GM19468 (cell line): ENCODE results near the gene TEX26.

Source experiments
- ATAC-seq: cut with Tn5 transposase; IDR thresholded peaks from one replicate; pipeline ENCODE4 v1.9.1; 2021; ENCODE audit warnings: mild to moderate bottlenecking, moderate library complexity, moderate number of reproducible peaks; ENCODE audit not compliant: unreplicated experiment; ENCODE audit errors: extremely low read depth

Gene TEX26

DNA sequence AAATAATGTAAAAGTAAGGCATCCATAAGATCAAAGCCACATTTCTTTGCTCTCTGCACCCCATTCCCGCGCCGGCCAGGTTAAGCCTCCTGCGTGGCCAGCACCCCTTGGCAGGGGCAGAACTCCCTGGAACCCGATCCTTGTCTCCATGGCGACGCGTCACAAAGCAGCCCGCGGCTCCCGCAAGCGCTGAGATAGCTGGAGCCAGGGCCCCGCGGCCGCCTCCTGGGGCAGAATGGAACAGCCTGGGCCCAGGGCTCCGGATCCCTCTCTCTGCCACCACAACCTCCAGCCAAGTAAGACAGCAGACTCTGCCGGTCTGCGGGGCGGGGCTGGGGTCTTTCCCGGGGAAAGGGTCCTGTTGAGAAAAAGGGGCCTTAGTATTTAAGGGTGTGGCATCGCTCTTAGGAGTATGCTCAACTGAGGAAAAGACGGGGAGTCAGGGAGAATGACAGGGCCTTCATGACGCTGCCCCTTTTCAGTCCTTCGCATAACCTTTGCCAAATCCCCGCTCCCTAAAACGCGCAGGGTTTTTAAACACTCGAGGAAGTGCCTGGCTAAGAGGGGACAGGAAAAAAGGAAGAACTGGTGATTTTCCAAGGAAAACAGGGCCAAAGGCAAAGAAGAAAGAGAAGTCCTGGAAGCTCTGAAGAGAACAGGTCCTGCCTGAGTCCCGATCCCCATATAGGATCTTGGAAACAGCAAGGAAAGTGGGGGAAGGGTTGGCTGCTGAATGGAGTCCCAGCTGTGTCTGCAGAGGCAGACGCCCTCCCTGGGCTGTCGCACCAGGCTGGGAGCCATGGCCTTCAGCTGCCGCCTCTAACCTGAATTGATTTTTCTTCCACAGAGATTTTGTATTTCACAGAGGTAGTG is at the start of gene TEX26:
TSS of gene TEX26 (plus strand) at position 176 of the 873 bp plus-strand sequence. CDS start at position 236, 60 bp downstream.
- ATAC-seq, result no peak

DNA sequence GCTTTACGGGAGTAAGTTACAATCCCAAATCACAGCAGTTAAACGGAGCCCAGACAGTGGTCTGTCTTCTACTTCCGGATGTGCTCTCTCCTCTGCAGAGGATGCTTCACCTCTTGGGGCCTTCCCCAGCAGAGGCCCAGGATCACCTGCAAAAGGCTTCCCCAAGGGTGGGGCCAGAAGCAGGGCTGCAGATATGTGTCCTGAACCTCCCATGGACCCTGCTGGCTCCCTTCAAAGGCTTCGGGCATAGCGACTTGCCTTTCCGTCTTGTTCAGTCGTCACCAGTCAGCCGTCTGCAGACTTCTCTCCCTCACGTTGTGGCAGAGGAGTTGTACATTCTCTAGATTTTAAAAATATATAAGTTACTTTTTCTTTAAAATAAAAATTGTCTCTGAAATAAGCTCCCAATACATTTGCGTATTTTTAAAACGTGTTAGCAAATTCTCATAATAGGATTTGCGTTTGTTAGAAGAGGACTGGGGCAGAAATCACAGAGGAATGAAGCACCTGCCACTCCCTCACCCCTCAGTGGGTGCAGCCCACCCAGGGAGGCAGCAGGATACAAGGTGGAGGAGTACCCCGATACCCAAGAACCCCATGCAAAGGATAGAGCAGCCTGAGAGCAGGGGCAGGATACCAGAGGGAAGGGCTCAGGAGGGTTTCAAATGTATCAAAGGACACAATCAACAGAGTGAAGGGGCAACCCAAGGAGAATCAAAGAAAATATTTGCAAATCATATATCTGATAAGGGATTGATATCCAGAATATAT is 49.3 kb upstream of the TEX26 start:
- ATAC-seq, result no peak

DNA sequence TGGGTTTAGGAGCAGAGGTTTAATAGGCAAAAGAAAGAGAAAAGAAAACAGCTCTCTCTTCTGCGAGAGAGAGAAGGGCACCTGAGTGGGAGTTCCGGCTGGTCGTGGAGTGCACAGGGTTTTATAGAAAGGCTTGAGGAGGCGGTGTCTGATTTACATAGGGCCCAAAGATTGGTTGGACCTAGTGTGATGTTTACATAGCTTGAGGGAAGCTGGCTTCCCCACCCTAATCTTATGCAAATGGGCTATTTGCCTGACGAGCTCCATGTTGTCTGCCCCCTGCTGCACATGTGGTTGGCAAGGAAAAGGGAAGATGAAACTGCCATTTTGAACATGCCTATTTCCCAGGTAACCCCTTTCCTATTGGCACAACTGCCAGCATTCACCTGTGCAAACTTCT is 47.9 kb upstream of the TEX26 start:
- ATAC-seq, result no peak

DNA sequence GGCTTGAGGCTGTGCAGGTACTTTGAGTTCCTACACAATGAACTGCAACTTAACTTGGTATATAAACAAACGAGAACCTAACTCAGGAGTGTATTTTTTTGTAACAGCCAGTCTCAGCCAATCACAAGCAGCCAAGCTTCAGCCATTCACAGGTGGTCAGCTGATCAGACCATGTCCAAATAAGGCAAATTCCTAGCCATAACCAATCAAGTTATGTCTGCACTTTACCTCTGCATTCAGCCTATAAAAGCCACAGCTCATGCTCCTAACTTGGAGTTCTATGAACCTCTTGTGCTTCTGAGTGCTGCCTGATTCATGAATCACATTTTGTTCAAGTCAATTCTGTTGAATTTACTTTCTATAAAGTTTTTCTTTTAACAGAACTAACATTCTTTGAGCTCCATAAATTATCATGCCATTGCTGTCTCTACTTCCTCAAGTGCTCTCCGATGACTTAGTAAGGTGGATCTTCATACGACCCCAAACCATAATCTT is 43.2 kb upstream of the TEX26 start:
- no peak for ATAC-seq

DNA sequence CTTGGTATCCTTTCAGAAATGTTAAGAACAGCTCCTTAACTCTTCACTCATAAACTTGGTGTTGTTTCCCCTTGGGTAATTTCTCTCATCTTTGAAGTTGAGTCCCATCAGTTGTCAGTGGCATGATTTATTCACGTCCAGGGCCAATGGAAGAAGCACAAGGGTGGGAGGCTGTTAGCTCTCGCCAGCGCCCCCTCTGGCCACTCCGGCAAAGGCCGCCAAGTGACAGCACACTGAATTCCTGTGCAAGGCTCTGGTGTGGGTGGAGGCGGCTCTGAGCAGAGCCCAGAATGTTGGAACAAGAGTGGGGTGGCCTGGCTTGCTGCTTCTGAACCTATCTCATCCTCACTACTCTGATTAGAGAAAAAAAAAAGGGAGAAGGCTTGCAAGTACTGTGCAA is 39.5 kb upstream of the TEX26 start:
- no peak for ATAC-seq

DNA sequence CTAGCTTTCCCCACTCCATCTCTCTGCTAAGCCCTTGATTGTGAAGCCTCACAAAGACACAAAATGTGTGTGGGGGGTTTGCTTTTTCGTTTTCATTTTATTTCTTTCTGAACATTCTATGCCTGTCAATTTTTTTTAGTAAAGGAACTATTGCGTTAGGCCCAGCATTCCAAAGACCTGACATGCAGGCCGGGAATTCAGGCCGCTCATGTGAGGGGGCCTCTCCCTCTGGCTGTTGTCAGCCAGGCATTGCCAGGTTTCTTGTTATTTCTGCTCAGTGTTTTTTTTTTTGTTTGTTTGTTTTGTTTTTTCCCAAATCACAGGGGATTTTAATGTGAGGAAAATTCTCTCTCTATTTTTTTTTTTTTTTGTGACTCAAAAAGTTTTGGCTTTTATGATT is 36.7 kb upstream of the TEX26 start:
- ATAC-seq, result no peak

DNA sequence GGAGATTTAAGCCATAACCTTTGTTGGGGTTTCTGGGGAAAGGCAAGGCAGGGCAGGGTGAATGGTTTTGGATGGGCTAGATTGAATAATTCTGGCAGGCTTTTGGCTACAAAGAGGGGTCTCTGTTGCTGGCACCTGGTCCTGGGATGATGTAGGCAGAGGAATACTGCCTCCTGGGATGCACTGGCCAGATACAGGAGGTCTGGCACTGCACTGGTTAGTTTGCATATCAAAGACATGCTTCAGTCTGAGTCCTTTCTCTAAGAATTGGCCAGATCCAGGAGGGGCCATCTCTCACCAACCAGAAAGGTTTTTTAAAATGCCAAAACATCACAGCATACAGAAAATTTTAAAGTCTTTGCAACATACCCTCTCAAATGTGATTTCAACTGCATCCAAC is 34.4 kb upstream of the TEX26 start:
- no peak for ATAC-seq

DNA sequence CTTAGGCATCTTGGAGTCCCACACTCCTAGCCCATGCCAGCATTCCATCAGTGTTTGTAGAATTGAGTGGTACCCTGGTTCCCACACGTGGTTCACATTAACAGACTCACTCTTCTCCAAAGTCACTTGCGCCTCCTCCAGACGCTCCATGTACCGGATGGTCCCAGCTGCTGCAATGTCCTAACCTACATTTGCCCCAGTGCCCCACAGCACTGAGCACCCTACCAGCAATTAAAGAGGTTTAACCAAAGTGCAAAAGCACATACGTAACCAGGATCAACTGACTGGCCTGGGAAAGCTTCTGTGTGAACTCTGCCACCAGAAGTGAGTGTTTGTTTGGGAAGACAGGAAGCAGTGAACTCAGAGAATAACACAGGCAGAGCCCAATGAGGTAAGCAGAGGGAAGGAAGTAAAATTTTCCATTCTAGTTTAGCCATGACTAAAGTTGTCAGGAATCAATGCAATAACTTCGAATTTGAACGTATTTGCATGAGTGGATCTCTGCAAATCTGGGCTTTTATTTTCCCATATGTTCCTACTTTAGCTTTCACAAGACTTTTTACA is 33.7 kb upstream of the TEX26 start:
- ATAC-seq, result no peak

DNA sequence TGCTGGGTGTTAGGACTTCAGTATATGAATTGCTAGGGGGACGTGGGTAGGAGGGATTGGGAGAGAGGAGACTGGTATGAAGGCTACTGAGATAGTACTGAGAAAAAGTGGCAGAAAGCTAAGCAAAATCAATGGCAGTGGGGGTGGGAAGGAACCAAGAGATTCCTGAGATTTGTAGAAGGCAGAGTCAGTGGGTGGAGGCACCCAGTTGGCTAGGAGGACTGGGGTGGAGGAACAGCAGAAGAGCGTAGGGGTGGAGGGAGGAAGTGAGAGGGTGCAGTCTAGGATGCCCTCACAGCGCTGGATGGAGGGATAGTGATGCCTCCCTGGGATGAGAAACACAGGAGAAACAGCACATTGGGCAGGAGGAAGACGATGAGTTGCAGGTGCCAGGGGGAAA is 32.0 kb upstream of the TEX26 start:
- no peak for ATAC-seq

DNA sequence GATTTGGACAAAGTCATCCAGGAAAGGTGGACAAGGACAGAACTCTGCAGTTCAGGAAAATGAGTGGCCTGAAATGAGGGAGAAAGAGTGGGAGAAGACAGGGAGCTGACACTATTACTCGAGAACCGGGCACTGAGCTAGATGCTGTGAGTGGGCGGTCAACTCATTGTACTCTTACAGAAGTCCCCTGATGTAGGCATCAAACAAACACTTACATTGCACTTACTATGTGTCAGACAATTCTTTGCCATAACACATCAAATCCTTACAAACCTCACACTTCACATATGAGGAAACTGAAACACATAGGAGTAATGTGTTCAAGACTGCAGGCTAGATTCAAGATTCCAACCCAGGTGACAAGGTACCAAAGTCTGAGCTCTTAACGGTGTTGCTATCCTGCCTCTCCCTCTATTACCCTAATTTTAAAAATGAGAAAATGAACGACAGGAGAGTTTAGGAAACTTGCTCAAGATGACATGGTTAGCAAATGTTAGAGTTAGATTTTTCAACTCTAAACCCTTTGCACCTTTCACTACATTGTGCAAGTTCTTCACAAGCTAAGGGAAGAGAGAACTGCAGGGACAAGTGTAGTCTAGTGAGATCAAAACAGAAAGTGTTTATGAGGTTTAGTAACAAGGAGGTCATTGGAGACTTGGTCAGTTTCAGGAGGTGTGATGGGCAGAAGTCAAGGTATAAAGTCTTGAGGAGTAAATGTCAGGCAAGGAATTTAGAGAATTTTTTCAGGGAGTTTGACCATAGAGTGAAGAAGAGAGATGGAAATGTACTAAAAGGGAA is 31.3 kb upstream of the TEX26 start:
- no peak for ATAC-seq

DNA sequence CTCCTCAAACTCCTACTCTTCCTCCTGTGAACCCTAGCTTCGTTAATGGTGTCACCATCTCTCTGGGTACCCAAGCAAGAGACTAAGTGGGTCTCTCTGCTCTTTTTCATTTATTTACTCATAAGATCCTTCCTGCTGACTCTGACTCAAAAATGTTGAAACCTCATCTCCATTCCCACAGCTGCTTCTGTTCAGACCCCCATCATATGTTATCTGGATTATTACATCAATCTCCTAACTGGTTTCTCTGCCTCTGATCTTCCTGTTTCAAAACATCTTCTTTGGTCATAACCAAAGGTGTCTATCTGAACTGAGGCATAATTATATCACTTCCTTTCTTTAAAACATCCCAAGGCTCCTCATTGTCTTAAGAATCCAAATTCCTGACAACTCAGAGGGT is 28.4 kb upstream of the TEX26 start:
- no peak for ATAC-seq

DNA sequence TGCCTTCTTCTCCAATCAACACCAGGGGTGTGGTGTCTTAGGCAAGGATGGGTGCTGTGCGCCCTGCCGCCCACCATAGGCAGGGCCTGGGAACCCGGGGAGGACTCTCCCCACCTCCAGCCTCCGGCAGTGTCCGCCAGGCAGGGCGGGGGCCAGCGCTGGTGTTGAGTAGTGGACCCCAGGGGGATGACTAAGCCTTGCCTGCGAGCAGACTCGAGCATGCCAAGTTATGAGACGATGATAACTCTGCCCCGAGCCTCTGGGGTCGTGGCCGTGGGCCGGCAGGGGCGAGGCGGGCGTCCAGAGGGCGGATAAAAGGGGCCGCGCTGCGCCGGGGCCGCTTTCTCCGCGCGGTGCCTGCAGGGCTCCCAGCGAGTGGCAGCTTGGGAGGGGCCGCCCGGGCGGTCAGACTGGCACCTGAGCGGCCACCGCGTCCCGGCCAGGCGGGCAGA is 26.5 kb upstream of the TEX26 start, which contains the start of gene MEDAG:
TSS of gene MEDAG (plus strand) at position 340 of the 452 bp plus-strand sequence. CDS start 245 bp downstream, outside the sequence.
- ATAC-seq, result no peak

DNA sequence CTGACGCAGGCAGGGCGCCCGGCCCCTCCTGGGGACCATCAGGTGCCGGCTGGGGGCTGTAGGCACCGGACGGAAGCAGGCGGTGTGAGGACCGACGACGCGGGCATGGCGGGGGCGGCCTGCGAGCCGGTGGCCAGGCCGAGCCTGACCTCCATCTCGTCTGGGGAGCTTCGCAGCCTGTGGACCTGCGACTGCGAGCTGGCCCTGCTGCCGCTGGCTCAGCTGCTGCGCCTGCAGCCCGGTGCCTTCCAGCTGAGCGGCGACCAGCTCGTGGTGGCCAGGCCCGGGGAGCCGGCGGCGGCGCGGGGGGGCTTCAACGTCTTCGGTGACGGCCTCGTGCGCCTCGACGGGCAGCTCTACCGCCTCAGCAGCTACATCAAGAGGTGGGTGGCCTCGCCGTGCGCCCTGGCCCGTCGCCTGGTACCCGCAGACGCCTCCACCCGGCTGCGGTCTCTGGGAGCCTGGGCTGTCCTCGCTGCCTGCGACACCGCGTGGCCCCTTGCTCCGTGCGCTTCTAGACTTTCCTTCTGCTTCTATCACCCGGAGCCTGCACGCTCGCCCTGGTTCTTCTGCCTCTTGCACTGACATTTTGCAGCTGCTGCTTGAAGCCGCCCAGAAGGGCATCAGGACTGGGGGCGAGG is 25.9 kb upstream of the TEX26 start:
- no peak for ATAC-seq

DNA sequence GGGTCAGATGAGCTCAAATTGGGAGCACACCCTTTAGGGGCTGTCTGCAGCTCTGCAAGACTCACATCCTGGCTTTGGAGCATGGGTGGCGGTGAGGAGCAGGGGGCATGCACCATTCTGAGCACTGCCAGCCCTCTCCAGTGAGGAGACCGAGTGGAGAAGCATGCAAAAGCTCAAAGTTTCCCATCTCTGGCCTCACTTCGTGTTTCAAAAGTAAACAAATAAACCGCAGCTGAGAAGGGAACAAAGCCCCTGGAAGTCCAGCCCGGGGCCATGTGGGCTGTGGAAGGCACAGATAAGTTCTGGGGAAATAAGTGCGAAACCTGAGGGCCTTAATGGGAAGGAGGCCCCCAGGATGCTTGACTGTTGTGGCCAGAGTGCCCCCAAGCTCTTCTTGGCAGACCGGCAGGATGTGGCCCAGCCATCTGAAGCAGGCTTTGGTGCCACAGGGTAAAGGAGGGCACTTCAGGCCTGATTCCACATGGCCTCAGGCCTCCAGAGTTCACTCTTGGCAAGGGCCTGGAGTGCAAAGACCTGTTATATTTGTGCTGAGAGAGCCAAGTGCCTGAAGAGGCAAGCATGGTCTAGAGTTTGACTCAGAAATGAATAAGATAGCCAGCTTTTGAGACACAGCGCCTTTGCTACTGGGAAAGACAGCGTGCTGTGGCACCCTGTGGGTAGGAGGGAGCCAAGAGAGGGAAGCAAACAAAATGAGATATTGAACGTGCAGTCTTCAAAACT is 25.2 kb upstream of the TEX26 start:
- ATAC-seq, result no peak

DNA sequence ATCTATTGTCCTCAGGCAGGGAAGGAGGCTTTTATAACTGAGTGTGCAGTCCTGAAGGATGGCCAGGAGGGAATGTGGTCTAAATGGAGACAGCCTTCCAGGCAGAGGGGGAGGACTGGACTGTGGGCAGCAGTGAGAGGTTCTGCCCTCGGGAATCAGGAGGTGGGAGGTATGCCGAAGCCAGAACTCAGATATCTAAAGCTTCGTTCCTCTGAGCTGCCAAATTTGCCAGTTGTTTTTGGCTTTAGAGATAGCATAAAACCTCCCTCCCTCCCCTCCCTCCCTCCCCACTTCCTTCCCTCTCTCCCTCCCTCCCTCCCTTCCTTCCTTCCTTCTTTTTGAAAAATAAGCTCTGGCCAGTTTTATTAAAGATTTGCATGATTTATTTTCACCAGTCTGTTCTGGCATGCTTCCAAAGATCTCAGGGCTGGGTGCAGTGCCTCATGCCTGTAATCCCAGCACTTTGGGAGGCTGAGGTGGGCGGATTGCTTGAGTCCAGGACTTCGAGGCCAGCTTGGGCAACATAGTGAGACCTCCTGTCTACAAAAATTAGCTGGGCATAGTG is 24.0 kb upstream of the TEX26 start:
- ATAC-seq, result no peak

DNA sequence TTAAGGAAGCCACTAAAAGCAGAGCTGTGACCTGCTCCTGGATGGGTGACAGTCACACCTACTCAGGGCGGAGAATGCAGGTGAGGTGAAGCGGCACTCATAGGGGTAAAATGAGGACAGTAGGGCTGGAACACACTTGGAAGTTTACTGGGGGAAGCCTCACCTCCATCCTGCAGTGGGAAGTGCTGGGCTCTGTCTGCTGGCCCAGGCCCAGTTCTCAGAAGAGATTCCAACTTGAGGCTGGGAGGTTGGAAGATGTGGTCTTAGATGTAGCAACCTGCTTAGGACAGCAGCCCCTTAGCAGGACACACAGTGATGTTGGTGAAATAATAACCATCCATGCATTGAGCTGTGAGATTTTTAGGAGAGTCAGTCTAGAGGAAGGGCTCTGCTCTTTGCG is 21.8 kb upstream of the TEX26 start:
- ATAC-seq, result no peak

DNA sequence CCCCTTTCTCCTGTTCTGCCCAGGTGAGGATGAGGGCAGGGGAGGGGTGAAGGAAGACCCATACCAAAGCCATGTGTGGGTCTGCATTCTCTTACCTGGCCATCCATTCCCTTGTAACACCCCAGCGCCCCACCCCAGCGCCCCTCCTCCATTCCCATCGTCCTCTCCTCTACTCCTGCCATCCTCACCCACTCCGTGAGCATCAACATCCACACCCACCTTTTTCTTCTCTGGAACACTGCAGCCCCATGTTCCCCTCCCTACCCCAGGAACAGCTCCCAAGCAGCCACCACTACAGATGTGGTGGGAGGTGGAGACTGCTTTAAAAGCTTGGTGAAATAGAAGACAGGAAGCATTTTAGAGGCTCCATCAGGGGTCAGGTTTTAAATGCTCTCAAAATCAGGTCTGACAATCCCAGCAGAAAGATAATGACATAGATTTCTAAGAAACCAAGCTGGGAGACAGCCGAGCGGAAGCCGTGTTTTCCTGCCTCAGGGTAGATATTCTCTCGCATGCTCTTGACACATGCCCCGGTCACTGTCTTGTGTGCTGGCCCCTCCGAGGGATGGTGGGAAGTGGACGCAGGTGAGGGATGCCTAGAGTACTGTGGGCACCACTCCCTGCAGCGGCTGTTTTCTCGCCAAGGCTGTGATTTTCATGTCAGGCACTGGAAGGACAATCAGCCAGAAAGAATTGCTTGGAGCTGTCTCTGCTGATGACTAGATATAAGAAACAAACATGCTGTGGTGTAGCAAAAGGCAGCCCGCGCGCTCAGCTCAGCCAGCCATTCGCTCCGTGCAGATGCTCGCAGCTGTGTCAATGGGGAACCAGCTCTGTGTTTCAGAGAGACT is 16.5 kb upstream of the TEX26 start:
- ATAC-seq, result no peak

DNA sequence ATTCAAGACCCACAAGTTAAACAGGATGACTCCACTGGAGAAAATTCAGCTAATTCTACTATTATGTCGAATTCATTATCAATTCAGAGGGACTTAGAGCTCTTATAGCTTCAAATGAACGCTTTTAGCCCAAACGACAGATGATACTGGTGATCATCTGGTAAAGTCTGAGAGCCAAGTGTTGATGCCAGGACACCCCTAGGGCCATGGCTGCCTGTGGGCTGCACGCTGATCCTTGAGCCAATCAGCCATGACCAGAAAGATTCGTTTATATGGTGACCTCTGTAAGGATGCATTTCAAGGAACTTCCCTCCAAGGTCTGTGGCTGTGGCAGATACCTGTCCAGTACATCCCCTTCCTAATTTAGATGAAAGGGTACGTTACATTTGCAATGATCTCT is 15.5 kb upstream of the TEX26 start:
- no peak for ATAC-seq
